GM12878 (cell line): ENCODE data around the gene ELFN2.

Experiments
- CBX3 ChIP-seq: fragments of 200-600 bp; sonication (generic); IDR thresholded peaks from 2 replicates; pipeline ENCODE4 v1.6.1; 2016; ENCODE audit warnings: low read depth, borderline replicate concordance
- CEBPB ChIP-seq, 2 experiments: fragments of 150-350 bp in 1 of 2; IDR thresholded peaks; 2 replicates each; pipeline ENCODE4 v1.6.1; 2012 to 2014; ENCODE audit warnings: low read depth in 2 of 2, low read length in 2 of 2, borderline replicate concordance in 1 of 2, inconsistent platforms in 1 of 2
- CTCF ChIP-seq, 3 experiments: IDR thresholded peaks in 2 of 3; conservative IDR thresholded peaks in 1 of 3; 2 replicates each; pipeline ENCODE4 v1.5.1; 2011; ENCODE audit warnings: low read depth in 3 of 3, low read length in 3 of 3, mild to moderate bottlenecking in 3 of 3, control low read depth in 2 of 3, moderate library complexity in 2 of 3, inconsistent platforms in 1 of 3, mixed read lengths in 1 of 3; ENCODE audit not compliant: control insufficient read depth in 2 of 3, insufficient read depth in 1 of 3; ENCODE audit errors: extremely low read depth in 1 of 3
- EZH2 ChIP-seq: IDR thresholded peaks from 2 replicates; pipeline ENCODE4 v1.6.1; 2012; ENCODE audit warnings: low read depth, mild to moderate bottlenecking, control low read depth, inconsistent platforms, low read length, borderline replicate concordance; ENCODE audit not compliant: control insufficient read depth
- IKZF2 ChIP-seq, 2 experiments: fragments of 450-650 bp; IDR thresholded peaks; 2 replicates each; pipeline ENCODE4 v1.6.1; 2017; ENCODE audit warnings: mild to moderate bottlenecking in 2 of 2, moderate library complexity in 2 of 2
- JUND ChIP-seq: IDR thresholded peaks from 2 replicates; pipeline ENCODE4 v1.6.1; 2012; ENCODE audit warnings: low read depth, mild to moderate bottlenecking, low read length, improper control_type of control experiment, moderate library complexity
- MAX ChIP-seq: IDR thresholded peaks from 2 replicates; pipeline ENCODE4 v1.6.1; 2012; ENCODE audit warnings: low read depth, low read length, improper control_type of control experiment
- MYC ChIP-seq: IDR thresholded peaks from 2 replicates; pipeline ENCODE4 v1.6.1; 2011; ENCODE audit warnings: mild to moderate bottlenecking, low read length, moderate library complexity, inconsistent platforms; ENCODE audit not compliant: insufficient read depth, insufficient replicate concordance, insufficient read length, severe bottlenecking
- NR2C1 ChIP-seq: fragments of 450-650 bp; IDR thresholded peaks from 2 replicates; pipeline ENCODE4 v1.6.1; 2017; ENCODE audit warnings: antibody characterized with exemption, mild to moderate bottlenecking, moderate library complexity
- POLR2A ChIP-seq: IDR thresholded peaks from 2 replicates; pipeline ENCODE4 v1.6.1; 2011; ENCODE audit warnings: low read depth, mild to moderate bottlenecking, low read length
- POLR2AphosphoS5 ChIP-seq: IDR thresholded peaks from 2 replicates; pipeline ENCODE4 v1.6.1; 2011; ENCODE audit warnings: mild to moderate bottlenecking, low read length, inconsistent platforms
- SUZ12 ChIP-seq: fragments of 200-600 bp; sonication (generic); IDR thresholded peaks from one replicate; pipeline ENCODE4 v1.6.1; 2018; ENCODE audit warnings: antibody characterized with exemption, mild to moderate bottlenecking; ENCODE audit not compliant: unreplicated experiment
- TF ChIP-seq, protein P1 (sequence below): fragments of 450-650 bp; IDR thresholded peaks from 2 replicates; pipeline ENCODE4 v1.6.1; 2016; ENCODE audit warnings: mild to moderate bottlenecking, moderate library complexity, borderline replicate concordance

- TF ChIP-seq POLR2A, result no peak
- no peak for TF ChIP-seq CEBPB (IDR thresholded peaks at IDR 0.05; ENCODE audit: borderline replicate concordance in 1 of 2, low read depth in 2 of 2, low read length in 2 of 2)
- no peak for TF ChIP-seq MAX
- no peak for TF ChIP-seq IKZF2 (IDR thresholded peaks at IDR 0.05)
- no peak for TF ChIP-seq CBX3
- TF ChIP-seq, protein P1, sequence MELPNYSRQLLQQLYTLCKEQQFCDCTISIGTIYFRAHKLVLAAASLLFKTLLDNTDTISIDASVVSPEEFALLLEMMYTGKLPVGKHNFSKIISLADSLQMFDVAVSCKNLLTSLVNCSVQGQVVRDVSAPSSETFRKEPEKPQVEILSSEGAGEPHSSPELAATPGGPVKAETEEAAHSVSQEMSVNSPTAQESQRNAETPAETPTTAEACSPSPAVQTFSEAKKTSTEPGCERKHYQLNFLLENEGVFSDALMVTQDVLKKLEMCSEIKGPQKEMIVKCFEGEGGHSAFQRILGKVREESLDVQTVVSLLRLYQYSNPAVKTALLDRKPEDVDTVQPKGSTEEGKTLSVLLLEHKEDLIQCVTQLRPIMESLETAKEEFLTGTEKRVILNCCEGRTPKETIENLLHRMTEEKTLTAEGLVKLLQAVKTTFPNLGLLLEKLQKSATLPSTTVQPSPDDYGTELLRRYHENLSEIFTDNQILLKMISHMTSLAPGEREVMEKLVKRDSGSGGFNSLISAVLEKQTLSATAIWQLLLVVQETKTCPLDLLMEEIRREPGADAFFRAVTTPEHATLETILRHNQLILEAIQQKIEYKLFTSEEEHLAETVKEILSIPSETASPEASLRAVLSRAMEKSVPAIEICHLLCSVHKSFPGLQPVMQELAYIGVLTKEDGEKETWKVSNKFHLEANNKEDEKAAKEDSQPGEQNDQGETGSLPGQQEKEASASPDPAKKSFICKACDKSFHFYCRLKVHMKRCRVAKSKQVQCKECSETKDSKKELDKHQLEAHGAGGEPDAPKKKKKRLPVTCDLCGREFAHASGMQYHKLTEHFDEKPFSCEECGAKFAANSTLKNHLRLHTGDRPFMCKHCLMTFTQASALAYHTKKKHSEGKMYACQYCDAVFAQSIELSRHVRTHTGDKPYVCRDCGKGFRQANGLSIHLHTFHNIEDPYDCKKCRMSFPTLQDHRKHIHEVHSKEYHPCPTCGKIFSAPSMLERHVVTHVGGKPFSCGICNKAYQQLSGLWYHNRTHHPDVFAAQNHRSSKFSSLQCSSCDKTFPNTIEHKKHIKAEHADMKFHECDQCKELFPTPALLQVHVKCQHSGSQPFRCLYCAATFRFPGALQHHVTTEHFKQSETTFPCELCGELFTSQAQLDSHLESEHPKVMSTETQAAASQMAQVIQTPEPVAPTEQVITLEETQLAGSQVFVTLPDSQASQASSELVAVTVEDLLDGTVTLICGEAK, result no peak
- no peak for TF ChIP-seq JUND
- TF ChIP-seq SUZ12, result no peak
- TF ChIP-seq CTCF (IDR thresholded peaks at IDR 0.05 in 2 of 3, conservative IDR thresholded peaks at IDR 0.05 in 1 of 3; ENCODE audit: control insufficient read depth in 2 of 3, extremely low read depth in 1 of 3, insufficient read depth in 1 of 3, low read depth in 3 of 3, low read length in 3 of 3), result no peak
- no peak for TF ChIP-seq EZH2
- no peak for TF ChIP-seq MYC
- no peak for TF ChIP-seq POLR2AphosphoS5
- no peak for TF ChIP-seq NR2C1
Observed at GRCh38 chr22:37392721-37393328, 34.5 kb downstream of the ELFN2 start.
